GM19023 (cell line): Measurements from ENCODE around the gene KCNJ10.

ENCODE experiments used
- ATAC-seq: cut with Tn5 transposase; IDR thresholded peaks from one replicate; pipeline ENCODE4 v1.9.1; 2021; ENCODE audit warnings: mild to moderate bottlenecking, moderate library complexity; ENCODE audit not compliant: unreplicated experiment

Gene KCNJ10

DNA sequence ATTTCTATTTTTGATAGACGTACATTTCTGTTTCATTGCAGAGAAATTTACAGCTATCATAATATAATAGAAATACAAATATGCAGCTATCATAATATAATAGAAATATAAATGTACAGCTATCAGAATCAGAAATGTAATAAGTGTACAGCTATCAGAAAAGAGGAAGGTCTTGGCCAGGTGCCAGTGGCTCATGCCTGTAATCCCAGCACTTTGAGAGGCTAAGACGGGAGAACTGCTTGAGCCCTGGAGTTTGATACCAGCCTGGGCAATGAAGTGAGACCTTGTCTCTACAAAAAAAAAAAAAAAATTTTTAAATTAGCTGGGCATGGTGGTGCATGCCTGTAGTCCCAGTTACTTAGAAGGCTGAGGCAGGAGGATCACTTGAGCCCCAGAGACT lies 76.0 kb downstream of the KCNJ10 start:
- ATAC-seq, result no peak

DNA sequence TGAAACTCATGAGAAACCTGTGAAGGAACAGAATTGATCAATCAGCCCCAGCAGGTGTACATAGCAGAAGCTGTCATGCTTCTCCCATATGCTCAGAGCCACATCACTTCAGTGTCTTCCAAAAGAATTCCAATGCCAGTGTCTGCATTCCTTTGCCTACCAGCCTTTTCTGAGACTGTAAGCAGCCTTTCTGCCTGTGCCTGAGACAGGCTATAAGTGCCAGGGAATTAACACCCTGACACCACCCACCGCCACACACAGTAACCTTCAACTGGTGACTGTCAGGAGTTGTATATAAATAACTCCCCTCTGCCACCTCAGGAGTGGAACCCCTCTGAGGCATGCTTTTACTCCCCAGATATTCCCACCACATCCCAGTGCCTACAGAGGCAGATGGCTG lies 77.8 kb downstream of the KCNJ10 start:
- no peak for ATAC-seq

DNA sequence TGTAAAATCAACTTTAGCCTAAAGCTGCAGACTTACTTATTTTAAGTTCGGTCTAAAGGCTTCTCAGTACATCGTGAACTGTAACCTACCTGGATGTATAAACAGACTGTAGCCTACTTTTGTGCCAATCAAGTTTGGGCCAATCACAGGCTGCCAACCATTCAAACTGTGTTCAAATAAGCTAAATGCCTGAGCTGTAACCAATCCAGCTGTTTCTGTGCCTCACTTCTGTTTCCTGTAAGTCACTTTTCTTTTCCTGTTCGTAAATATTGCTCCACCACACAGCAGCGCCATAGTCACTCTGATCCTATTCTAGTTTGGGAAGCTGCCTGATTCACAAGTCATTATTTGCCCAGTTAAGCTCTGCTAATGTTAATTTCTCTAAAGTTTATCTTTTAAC lies 78.4 kb downstream of the KCNJ10 start:
- no peak for ATAC-seq

DNA sequence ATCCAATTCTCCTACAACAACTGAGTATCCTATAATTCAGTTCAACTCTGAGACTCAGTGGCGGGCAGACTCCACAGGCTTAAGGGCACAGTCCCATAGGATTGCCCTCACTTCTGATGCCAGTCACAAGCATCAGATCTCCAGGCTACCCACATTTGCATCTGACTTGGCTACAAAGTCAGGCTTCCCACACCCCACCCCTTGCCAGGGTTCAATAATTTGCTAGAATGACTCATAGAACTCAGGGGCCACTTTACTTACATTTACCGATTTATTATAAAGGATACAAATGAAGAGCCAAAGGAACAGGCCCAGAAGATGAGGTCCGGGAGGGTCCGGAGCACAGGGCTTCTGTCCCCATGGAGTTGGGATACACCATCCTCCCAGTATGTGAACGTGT lies 80.0 kb downstream of the KCNJ10 start:
- no peak for ATAC-seq

DNA sequence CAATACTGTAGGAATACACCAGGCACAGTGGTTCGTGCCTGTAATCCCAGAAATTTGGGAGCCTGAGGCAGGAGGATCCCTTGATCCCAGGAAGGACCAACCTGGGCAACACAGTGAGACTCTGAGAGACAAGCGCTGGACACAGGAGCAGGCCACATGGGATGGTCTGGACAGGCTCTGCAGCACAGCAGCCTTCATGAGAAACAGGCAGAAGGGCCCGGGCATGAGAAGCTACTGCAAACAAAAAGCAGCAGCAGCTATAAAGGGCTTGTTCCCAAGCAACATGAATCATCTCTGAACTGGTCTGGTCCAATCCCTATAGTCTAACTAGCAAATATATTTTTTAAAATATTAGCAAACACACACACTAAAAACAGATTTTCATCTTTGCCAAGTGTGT lies 80.4 kb downstream of the KCNJ10 start:
- ATAC-seq, result no peak

DNA sequence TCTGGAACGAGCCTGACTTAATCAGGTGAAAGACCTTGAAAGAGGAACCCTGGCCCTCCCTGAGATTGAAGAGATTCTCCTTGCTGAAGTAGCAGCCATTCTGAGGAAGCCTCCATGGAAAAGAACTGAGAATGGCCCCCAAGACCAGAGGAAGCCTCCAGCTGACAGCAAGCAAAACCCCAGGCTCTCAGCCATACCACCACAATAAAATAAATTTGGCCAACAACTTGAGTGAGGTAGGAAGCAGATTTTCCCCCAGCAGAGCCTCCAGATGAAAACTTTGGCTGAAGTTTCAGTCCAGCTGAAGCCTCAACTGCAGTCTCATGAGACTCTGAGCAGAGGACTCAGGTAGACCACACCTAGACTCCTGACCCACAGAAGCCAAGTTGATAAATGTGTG lies 82.0 kb downstream of the KCNJ10 start:
- ATAC-seq, result no peak

DNA sequence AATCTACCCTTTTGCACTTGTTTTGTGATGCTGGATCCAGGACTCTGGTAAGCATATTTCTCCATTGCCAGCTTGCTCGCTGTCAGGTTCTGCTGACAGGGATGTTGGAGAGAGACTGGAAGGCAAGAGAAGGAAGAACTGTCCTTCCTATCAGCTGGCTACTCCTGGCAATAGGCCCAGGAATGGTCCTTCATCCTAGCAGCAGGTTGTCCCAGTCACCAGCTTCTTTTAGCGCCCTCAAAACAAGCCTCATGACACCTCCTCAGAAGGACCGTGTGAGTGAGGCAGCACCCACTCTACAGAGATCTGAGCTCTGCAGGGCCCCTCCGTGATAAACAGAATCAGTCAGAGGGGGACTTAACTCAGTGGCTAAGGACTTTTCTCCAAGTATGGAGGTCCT lies 82.8 kb downstream of the KCNJ10 start:
- ATAC-seq, result no peak

DNA sequence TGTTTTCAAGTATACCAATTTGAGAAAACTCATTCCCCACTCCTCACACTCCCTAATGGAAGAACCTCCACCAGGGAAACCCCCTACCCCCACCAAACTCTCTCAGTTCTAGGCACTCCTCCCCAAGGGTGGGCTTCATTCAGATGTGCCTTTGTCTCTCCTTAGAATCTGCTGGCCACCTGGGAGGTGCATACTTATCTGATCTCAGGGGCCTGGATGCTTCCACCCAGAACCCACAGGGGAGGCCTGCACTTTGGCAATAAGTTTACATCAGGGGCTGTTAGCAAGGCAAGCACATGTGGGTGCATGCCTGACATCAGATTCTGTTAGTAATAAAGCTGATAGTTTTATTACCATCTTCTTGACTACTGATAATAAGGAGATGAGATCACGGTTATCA lies 83.4 kb downstream of the KCNJ10 start:
- ATAC-seq, result no peak

DNA sequence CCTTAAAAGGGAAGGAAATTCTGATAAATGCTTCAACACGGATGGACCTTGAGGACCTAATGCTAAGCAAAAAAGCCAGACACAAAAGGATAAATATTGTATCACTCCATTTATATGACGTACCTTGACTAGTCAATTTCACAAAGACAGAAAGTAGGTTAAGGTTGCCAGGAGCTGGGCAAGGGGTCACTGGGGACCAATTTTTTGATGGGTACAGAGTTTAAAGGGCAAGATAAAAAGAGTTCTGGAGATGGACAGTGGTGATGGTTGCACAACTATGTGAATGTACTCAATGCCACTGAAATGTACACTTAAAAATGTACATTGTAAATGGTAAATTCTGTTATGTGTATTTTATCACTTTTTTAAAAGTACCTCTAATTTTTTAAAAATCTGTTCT lies 83.9 kb downstream of the KCNJ10 start:
- no peak for ATAC-seq

DNA sequence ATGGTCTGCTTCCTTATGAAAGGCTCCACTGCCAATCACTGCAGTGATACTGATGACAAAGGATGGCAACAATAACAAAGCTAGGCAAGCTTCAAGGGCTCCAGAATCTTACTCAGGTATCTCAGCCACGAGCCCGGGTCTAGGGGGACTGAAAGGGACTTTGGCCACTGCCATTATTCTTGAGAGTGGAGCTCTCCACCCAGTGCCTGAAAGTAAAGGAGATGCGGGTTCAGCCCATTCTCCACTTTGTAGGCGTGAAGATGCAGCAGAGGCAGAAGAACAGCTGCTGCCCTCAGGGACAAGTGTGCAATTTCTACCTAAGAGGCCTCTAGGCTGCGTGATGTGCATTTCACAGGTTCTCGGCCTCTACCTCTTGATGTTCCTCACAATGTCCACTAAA lies 84.5 kb downstream of the KCNJ10 start:
- ATAC-seq, result no peak

DNA sequence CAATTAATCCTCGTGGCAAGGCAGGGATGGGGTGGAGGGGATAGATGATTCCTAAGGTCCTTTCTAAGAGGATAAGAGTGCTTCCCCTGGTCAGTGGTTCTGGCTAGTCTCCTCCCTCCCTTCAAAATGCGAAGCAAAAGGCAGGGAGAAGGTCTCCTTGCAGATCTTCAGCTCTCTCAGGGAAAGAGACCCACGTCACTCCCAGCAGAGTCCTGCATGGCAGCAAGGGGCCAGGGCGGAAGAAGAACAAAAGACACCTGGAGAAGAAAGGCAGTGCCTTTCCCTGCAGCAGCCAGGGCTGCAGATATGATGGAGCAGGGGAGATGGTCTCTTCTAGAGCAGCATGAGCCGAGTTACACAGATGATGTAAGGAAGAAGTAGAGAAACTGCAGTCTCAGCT lies 86.3 kb downstream of the KCNJ10 start:
- ATAC-seq, result no peak

DNA sequence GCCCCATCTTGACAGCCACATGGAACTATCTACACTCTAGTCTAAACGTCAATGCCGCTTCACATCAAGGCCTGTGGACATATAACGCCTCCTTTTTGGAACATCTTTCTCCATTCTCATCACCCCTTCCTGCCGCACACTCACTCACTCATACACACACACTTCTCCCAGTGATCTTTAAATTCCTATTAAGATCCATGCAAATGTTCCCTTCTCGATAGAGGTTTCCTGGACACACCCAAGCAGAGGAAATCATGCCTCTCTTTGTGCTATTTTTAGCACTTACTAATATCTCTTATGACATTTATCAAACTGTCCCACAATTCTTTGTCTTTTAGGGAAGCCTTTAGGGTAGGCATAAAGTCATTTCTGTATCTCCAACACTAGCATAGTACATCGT lies 87.7 kb downstream of the KCNJ10 start:
- ATAC-seq, result no peak

DNA sequence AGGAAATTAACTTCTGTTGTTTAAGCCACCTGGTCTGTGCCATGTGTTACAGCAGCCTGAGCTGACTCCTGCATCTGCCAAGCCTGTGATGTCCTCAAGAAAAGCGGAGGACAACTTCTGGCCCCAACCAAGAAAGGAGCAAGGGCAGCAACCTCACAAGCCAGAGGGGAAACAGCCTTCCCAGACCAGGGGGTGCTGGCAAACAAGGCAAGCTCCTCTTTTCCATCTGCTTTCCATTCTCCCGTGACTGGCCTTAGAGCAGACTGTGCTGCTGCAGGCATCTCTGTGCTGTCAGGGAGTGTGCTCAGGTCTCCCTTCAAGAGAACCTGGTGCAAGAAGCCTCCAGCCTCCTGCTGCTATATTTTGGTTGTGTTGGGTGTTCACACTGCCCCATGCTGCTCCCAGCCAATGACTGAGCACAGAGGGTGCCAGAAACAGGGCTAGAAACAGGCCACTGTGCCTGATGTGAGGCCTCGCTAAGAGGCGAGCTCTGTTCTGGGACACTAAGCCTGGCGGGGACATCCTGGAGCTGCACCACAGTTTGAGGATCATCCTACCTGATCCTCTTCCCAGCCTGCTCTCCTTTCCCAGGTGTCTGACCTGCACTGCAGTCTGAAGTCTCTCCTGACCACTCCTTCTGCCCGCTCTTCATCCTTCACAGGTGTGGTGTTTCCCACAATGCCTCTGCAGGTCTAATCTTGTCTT lies 88.5 kb downstream of the KCNJ10 start:
- no peak for ATAC-seq

DNA sequence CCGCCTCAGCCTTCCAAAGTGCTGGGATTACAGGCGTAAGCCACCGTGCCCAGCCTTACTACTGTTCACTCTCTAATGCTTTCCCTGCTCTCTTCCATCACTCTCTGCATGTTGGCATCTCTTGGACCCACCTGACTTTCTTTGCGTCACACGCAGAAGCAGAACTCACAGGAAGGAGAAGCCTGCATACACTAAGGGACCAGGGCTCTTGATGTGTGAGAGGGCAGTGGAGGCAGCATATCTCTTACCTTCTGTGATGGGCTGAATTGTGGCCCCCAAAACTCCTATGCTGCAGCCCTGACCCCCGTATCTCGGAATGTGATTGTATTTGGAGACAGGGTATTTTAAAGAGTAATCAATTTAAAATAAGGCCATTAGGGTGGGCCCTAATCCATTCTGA lies 89.2 kb downstream of the KCNJ10 start:
- ATAC-seq, result no peak

DNA sequence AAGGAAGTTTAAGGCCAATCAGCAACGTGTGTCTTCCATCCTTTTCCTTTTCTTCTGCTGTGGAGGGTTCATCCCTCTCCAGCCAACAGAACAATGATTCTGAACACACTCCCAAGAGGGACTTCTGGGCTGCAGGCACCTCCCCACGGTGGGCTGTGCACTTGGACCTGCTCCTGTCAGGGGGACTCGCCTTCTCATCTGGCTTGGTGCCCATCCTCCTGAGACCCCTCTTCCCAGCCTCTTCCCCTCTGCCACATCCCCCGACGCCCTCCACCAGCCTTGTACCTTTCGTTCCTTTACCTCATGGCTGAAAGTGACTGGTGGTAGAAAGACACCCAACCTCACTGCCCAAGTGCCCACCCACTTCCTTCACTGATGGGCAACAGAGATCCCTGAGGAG lies 89.9 kb downstream of the KCNJ10 start:
- no peak for ATAC-seq

DNA sequence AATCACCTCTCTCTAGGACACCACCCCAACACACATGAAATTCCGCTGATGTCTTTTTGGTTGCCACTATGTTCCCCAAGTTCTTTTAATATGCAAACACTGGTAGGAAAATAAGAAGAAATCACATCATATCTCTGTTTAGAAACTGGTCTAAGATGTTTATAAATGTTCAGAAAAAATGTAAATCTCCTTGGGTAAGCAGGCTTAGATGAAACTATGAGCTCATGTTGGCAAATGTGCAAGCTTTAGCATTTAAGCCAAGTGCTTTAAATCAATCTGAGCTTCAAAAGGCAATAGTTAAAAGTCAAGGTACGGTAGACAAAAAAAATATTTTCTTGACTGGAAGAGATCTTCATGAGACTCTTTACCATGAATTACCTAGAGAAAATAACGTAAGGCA lies 90.7 kb downstream of the KCNJ10 start:
- no peak for ATAC-seq

DNA sequence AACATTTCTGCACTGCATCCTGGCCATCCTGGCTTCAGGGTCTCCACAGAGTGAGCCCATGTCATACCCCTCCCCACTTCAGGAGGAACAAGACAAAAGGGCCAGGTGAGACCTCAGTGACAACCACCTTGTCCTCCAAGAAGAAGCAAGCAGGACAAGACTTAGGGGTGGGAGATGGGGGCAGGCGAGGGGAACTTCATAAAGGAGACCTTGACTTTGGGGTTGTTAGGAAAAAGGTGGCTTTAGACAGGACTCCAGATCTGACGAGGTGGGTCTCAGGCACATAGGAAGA lies 91.9 kb downstream of the KCNJ10 start:
- no peak for ATAC-seq

DNA sequence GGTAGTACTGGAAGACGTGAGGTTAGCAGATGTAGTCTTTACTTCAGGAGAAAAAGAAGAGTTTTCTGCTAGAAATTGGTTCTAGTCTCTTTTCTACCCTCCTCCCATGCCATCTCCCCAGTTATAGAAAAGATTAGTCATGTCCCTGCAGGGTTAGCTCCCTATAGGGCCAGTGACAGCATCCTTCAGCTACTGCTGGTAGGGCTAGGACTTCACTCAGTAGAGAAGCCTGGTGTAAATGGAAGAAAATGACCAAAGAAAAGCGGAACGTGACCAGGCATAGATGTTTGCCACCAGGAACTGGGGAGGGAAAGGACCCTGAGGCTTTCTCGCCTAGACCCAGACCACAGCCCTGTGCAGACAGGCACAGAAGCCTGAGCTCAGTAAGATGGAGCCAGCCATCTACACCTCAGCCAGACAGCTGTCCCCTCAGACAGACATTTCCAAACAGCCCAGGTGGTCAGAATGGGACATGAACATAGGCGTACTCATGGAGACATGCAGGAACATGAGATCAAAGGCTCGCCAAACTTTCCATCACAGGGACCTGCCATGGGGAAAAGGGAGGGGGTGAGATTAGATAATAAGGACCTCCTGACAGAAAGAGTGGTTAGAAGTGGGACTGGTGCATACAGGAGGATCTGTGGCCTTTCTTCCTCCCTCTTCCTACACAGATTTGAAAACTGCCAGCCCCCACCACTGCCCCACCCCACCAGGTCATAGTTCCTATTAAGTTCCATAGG lies 92.4 kb downstream of the KCNJ10 start:
- ATAC-seq, result no peak

DNA sequence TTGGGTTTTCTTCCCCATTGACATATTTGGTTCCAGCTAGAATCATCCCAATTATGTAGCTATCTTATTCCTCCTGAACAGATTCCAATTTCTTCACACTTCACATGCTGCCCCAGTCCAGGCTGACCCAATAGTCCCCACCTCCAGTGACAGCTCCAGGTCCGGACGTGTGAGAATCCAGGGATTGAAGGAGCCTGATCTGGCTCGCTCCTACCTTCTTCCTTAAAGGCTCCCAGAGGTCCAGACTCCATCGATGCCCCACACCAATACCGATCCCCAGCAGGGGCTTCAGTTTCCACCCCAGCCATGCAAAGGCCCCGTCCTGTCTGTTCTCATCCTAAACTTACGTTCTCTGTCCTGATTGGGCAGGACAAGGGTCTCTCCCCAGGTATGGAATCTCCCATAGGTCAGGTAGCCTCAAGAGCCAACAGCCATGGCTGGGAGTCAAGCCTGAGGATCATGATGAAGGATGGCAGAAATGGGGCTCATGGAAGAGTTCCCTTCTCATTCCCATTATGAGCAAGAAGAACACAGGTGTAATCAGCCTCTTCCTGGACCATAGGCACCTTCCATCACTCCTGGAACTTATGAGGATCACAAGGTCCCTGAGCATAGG lies 95.5 kb downstream of the KCNJ10 start:
- ATAC-seq, result no peak

DNA sequence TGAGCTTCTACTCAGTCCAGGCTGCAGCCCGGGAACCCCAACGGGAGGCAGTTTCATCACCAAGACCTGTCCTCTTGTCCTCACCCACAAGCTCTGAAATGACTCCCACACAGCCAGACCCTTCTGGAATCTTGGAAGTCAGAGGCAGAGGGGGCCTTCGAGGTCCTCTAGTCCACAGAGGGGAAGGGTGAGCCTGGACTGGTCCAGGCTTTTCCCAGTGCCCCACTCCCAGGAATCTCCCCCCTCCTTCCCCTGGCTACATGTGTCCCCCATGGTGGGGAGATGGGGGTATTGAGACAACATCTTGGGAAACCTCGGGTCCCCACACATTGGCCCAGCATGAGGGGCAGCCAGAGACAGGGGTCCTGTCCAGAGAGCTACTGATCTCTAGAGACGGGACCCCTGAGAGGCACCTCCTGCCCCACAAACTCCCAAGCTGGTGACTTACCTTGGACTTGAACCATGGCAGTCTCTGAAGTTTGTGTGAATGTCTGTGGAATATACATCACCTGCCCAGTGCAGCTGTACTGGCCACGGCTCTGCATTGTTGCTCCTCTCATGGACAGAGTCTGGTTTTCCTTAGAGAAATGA lies 96.5 kb downstream of the KCNJ10 start:
- ATAC-seq, result no peak

DNA sequence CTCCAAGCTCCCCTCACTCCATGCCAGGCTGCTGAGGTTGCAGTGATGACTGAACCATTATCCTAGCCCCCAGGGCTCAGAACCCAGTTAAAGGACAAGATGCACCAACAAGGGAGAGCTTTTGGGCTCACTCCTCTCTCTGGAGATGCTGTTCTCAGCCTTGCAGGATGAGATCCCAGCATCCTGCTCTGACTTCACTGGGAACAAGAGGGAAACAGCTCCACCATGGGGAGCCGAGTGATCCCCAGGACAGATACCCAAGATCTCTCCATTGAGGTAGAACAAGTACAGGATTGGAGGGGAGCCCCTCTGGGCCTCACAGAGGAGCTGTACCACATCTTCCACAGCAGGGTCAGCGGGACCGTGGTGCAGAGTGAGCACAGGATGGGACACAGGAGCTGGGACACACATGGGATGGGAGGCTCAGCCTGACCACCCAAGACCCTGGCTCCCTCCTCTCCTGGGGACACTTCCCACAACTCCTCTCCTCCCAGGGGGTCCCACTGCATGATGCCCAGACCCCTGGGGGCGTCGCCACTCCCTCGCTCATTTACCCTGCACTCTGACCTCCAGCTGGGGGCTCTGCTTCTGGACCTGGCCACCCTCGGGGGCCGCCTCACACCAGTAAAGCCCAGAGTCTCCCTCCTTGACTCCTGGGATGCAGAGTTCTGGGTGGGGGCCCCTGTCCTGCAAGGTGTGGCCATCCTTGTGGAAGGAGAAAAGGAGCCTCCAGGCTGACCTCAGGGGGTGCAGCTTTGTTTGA lies 97.3 kb downstream of the KCNJ10 start:
- ATAC-seq, result no peak
